Measurements from ENCODE around the gene IMPA2.
"Not testable (repeated sequence)": the region's sequence is repeated elsewhere in the genome, so short reads cannot be mapped to it uniquely, and the experiment has no call there.

IMPA2 gene

DNA sequence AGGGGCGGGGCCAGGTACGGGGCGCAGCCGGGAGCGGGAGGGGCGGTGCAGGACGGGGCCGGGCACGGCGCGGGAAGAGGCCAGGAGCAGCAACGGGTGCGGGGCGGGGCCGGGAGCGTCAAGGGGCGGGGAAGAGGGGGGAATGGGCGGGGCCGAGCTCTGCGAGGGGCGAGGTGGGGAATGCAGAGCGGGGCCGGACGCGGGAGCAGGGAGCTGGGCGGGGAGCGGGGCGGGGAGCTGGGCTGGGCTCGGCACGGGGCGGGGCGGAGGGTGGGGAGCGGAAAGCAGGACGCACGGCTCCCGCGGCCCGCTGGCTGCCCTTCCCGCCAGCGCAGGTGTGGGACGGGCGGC lies at the start of gene IMPA2:
Gene IMPA2, plus strand, starts transcription at position 316 of the 351 bp plus-strand sequence. CDS start 163 bp downstream, outside the sequence.
- peak; percentile 97 for DNase-seq

- DNase-seq, result no peak
Observed at GRCh38 chr18:11932393-11932792, 48.9 kb upstream of the IMPA2 start.

- peak; percentile 67 for DNase-seq
Observed at GRCh38 chr18:11937874-11938478, 43.3 kb upstream of the IMPA2 start.

DNA sequence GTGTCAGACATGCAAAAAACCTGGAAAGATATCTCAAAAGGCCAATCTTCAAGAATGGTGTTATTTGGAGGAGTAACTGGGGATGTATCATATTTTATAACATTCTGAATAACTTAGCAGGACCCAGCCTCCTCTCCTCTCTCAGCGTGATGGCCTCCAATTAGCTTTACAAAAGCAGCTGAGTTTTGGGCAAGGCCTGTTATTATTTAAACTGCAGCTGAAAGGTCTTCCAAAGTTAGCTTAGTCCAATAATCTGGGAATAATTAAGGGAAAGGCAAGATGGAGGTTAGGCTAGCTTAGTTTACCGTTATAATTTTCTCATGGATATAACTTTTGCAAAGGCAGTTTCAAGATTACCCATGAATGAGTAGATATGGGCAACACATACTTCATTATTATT lies 40.4 kb upstream of the IMPA2 start:
- no peak for DNase-seq

- no peak for DNase-seq
Observed at GRCh38 chr18:11943551-11943950, 37.8 kb upstream of the IMPA2 start.

- DNase-seq, result no peak
Observed at GRCh38 chr18:11944252-11944651, 37.1 kb upstream of the IMPA2 start.

DNA sequence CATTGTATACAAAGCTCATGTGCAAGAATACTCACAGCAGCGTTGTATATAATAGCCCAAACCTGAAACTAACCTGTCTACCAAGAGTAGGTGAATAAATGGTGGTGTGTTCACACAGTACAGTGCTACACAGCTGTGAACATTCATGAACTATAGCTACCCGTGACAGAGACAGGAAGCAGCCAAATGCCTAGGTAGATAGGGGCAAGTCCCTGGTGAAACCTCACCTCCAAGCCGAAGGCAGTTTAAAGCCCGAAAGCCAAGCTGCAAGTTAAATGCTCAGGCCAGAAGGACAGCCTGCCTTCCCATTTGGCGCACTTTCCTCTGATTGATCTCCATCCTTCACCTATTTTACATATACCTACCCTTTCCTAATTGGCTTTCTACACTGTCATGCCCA lies 36.5 kb upstream of the IMPA2 start:
- no peak for DNase-seq

- not testable (repeated sequence) for DNase-seq
Observed at GRCh38 chr18:11945834-11946659, 35.3 kb upstream of the IMPA2 start.

DNA sequence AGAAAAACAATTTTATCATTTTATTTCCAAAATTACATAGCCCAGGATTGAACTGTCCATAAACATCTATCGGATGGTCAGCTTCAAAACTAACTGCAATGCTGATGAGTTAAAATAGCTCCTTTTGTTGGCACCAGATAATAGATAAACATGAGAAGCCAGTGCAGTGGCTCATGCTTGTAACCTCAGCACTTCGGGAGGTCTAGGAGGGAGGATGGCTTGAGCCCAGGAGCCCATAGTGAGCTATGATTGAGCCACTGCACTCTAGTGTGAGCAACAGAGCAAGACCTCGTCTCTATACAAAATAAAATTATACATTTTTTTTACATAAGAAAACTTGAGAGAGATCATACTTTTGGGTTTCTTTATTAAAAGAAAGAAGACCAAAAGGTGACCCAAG lies 34.6 kb upstream of the IMPA2 start:
- no peak for DNase-seq

GRCh38 chr18:11947214-11948191 lies 33.8 kb upstream of the IMPA2 start:
- no peak for DNase-seq

GRCh38 chr18:11948852-11949523 lies 32.3 kb upstream of the IMPA2 start:
- DNase-seq, result no peak

DNA sequence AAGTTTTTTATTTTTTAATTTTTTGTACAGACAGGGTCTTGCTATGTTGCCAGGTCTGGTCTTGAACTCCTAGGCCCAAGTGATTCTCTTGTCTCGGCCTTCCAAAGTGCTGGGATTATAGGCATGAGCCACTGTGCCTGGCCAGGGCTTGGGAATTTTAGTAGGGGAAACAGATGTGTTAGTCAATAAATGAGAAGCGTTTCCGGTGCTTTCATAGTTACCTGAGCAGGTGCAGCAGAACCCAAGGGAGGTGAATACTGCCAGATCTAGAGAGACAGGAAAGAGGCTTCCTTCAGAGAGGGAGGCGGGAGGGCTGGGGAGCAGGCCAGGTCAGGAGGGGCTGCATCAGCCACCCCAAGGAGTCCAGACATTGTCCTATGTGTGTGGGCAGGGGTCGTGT lies 30.5 kb upstream of the IMPA2 start:
- peak; percentile 63 for DNase-seq

DNA sequence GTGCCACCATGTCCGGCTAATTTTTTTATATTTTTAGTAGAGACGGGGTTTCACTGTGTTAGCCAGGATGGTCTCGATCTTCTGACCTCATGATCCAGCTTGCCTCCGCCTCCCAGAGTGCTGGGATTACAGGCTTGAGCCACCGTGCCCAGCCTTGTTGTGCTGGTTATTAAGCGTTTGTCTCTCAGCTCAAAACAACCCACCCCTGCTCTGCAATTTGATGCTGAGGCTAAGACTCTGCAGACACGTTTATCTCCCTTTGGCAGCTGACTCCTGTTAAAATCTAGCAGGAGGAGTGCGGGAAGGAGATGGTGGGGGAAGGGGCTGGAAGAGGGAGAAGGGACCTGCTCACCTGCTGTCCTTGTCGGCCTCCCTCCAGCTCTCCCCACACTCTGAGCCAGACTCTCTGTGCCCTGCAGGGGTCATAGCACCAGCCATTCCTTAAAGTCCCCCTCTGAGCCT lies 29.9 kb upstream of the IMPA2 start:
- DNase-seq, result peak; percentile 65

DNA sequence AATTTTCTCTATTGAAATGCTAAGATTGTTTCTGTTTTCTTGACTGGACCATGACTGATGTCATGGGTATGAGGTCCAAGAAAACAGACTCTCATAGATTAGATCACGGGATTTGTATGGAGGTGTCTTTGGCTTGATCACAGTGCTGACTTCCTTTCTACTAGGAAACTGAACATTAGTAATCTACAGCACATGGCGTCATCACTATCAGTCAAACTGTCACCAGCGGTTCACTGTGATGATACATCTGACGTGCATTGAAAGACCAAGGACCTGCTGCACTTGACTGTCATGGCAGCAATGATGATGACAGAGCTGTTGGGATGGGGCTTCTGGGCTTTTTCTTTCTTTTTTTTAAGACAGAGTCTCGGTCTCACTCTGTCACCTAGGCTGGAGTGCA lies 28.2 kb upstream of the IMPA2 start:
- DNase-seq, result no peak

GRCh38 chr18:11955239-11956029 lies 25.9 kb upstream of the IMPA2 start:
- DNase-seq, result peak; percentile 62

DNA sequence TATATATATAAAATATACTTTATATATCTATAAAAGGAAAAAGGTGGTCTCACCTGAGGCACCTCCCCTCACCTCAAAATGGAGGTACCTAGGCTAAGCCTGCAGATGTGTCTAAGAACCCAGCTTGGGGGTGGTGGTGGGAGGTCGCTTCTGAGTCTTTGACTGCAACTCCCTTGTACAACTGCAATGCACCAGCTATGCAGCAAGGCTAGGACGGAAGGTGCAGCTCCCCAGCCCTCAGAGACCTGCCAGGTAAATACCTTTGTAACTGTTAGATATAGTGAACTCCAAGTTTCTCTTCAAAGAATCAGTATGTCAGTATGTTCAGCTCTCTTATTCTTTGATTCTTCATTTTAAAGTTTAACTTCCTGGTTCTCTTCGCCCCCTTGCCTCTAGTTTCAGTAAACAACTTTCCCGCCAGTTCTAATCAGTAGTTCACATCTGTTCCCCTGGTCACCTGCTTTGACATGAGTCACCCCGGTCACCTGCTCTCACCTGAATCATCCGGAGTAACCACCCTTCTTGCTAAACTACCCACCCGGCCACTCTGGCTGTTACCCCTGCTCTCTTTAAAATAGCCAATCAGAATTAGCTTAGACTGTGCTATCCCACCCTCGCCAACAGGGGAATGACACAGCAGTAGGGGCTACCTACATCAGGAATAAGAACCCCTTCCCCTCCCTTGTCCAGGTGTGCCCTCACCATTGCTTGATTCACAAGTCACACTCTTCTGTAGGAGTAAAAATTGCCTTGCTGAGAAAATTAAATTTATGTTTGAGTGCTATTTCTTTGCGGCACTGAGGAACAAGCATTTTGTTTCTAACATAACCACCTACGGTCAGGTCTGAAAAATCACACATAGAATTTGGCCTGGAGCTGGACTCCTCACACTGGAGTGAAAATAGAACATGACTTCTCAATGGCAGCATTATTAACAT lies 24.7 kb upstream of the IMPA2 start:
- no peak for DNase-seq

DNA sequence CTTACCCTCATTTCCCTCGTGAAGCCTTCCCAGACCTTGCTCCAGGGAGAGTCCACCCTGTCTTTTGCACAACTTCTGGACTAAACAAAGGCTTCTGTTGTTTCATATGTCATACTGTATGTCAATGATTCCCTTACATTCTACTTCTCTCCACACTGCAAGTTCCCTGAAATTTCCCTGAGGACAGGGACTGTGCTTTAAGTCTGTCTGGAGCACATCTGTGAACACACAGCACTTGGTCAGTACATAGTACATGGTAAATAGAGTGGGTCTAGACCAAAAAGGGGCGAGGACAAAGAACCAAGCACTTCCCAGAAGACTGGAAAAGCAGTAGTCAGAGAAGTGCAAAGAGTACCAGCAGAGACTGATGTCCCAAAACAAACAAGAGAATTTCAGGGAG lies 23.7 kb upstream of the IMPA2 start:
- no peak for DNase-seq

DNA sequence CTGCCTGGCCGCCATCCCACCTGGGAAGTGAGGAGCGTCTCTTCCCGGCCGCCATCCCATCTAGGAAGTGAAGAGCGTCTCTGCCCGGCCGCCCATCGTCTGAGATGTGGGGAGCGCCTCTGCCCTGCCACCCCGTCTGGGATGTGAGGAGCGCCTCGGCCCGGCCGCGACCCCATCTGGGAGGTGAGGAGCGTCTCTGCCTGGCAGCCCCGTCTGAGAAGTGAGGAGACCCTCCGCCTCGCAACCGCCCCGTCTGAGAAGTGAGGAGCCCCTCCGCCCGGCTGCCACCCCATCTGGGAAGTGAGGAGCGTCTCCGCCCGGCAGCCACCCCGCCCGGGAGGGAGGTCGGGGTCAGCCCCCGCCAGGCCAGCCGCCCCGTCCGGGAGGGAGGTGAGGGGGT lies 21.7 kb upstream of the IMPA2 start:
- DNase-seq, result not testable (repeated sequence)

DNA sequence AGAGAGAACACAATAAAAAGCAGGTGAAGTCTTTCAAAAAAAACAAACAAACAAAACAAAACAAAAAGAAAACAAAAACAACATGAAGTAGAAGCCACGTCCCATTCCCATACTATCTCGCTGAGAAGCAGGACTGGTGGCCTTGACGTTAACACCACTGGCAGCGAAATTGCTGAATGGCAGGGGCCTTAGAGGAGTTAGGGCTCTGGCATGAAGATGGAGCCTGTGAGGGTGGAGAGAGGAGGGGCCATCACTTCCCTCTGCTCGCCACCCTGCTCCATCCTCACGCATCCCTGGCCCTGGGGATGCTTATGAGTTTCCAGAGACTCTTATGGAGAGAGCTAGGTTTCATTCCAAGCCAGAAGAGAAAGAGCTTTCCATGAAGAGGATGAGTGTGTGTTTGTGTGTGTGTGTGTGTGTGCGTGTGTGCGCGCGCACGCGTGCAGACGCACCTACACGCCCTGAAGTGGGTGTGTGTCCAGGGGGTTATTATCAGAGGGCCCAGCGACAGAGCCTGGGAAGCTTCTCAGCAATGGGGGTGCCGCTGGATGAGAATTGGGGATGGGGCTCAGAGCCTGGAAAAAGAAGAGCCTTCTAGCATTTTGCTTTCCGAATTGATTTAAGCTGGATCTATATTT lies 20.4 kb upstream of the IMPA2 start:
- DNase-seq, result no peak

DNA sequence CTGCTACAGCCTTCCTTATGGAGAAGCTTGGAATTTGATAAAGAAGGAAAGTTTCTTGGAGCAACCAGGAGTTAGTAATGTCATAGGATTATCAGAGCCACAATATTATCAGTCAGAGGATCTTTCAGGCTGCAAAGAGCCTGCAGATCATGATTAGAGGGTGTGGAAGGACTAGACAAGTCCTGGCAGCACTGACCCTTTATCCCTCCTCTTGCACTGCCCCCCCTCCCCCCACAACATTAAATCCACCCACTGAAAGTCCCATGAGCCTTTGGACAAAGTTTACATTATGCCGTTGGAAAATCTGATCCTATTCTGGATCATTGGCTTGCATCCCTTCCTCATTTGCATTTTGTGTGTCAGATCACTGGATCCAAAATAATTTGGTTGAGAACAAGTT lies 18.7 kb upstream of the IMPA2 start:
- DNase-seq, result no peak

All from NCI-H2171 treated with DMSO at 0.1 percent for 48 hours (cell line).